CD14-positive monocyte (primary cell): ENCODE data around the gene ASCC3. TPM values are rescaled to one million over a fixed set of nuclear protein-coding genes. Genes with fewer than 3 reads are reported as not detected.
A peak's percentile ranks its signal among the peaks of the same experiment; 100 is the strongest.

ENCODE experiments used
- DNase-seq, 3 donors: peaks; one replicate each; pipeline ENCODE4 v3.0.0-alpha.2; 2011 to 2022
- H2AFZ ChIP-seq: 2 replicates; pipeline ENCODE4 v1.6.0; 2012; ENCODE audit warnings: mild to moderate bottlenecking, low read depth, low read length, inconsistent platforms; ENCODE audit not compliant: insufficient read depth, poor library complexity, severe bottlenecking
- H3K27ac ChIP-seq, 2 donors: 1 replicate in 1 of 2; 2 replicates in 1 of 2; pipeline ENCODE4 v1.5.1; 2012 to 2013; ENCODE audit warnings: low read length in 2 of 2, control low read depth in 1 of 2, inconsistent platforms in 1 of 2, low read depth in 1 of 2, mild to moderate bottlenecking in 1 of 2
- H3K27me3 ChIP-seq, 2 donors: one replicate each; pipeline versions ENCODE4 v1.6.0 to v1.6.1; 2011 to 2013; ENCODE audit warnings: low read length in 2 of 2; ENCODE audit not compliant: control insufficient read depth in 2 of 2, insufficient read depth in 2 of 2
- H3K36me3 ChIP-seq, 2 donors: replicated peaks in 1 of 2; 1 replicate in 1 of 2; 2 replicates in 1 of 2; pipeline versions ENCODE4 v1.5.1 to v1.6.1; 2012 to 2013; ENCODE audit warnings: low read length in 2 of 2, control low read depth in 1 of 2, inconsistent platforms in 1 of 2, mild to moderate bottlenecking in 1 of 2; ENCODE audit not compliant: insufficient read depth in 2 of 2, control insufficient read depth in 1 of 2
- H3K4me1 ChIP-seq, 2 donors: 1 replicate in 1 of 2; 2 replicates in 1 of 2; pipeline versions ENCODE4 v1.5.1 to v1.6.1; 2012 to 2013; ENCODE audit warnings: low read length in 2 of 2, control low read depth in 1 of 2, inconsistent platforms in 1 of 2, mild to moderate bottlenecking in 1 of 2, moderate library complexity in 1 of 2; ENCODE audit not compliant: insufficient read depth in 2 of 2, control insufficient read depth in 1 of 2
- H3K4me2 ChIP-seq: replicated peaks from 2 replicates; pipeline ENCODE3; 2012; ENCODE audit warnings: low read length, moderate library complexity, mild to moderate bottlenecking; ENCODE audit not compliant: poor library complexity, severe bottlenecking; ENCODE audit errors: extremely low read depth
- H3K4me3 ChIP-seq, 3 experiments: fragments of 200-600 bp in 1 of 3; sonication (generic) in 1 of 3; replicated peaks in 1 of 3; 1 replicate in 2 of 3; 2 replicates in 1 of 3; pipeline ENCODE4 v1.5.1; 2011 to 2013; ENCODE audit warnings: low read length in 3 of 3, mild to moderate bottlenecking in 3 of 3, control low read depth in 2 of 3, low read depth in 2 of 3, inconsistent platforms in 1 of 3, moderate library complexity in 1 of 3
- H3K79me2 ChIP-seq: 2 replicates; pipeline ENCODE4 v1.6.0; 2012; ENCODE audit warnings: mild to moderate bottlenecking, control low read depth, inconsistent platforms, low read length, moderate library complexity; ENCODE audit not compliant: insufficient read depth
- H3K9ac ChIP-seq: 2 replicates; pipeline ENCODE4 v1.6.0; 2017; ENCODE audit warnings: low read length, mild to moderate bottlenecking; ENCODE audit not compliant: insufficient read depth, poor library complexity, severe bottlenecking
- H3K9me3 ChIP-seq, 2 donors: replicated peaks in 1 of 2; 1 replicate in 1 of 2; 2 replicates in 1 of 2; pipeline versions ENCODE4 v1.5.1 to v1.6.1; 2012 to 2013; ENCODE audit warnings: low read length in 2 of 2, control low read depth in 1 of 2; ENCODE audit not compliant: control insufficient read depth in 1 of 2, insufficient read depth in 1 of 2
- H4K20me1 ChIP-seq: 2 replicates; pipeline ENCODE4 v1.6.0; 2012; ENCODE audit warnings: mild to moderate bottlenecking, low read length, control low read depth, moderate library complexity; ENCODE audit not compliant: insufficient read depth
- H3K27ac Mint-ChIP-seq, 7 donors: one replicate each; pipeline ENCODE4 v1.8.0; 2020; ENCODE audit warnings: mild to moderate bottlenecking in 7 of 7, mixed read lengths in 7 of 7, moderate library complexity in 6 of 7, inconsistent platforms in 2 of 7
- H3K27me3 Mint-ChIP-seq, 3 donors: one replicate each; pipeline ENCODE4 v1.8.0; 2021 to 2022; ENCODE audit warnings: low read depth in 3 of 3, mild to moderate bottlenecking in 3 of 3, mixed read lengths in 3 of 3, moderate library complexity in 3 of 3, inconsistent platforms in 1 of 3
- H3K36me3 Mint-ChIP-seq, 2 donors: one replicate each; pipeline ENCODE4 v1.8.0; 2020; ENCODE audit warnings: mixed read lengths in 2 of 2, inconsistent platforms in 1 of 2, mild to moderate bottlenecking in 1 of 2
- H3K4me1 Mint-ChIP-seq: one replicate; pipeline ENCODE4 v1.8.0; 2020; ENCODE audit warnings: mild to moderate bottlenecking, mixed read lengths
- H3K4me3 Mint-ChIP-seq, 2 donors: one replicate each; pipeline ENCODE4 v1.8.0; 2020; ENCODE audit warnings: mild to moderate bottlenecking in 2 of 2, mixed read lengths in 2 of 2, moderate library complexity in 1 of 2
- H3K9me3 Mint-ChIP-seq, 7 donors: one replicate each; pipeline ENCODE4 v1.8.0; 2020 to 2022; ENCODE audit warnings: mixed read lengths in 7 of 7, mild to moderate bottlenecking in 6 of 7, moderate library complexity in 6 of 7, inconsistent platforms in 2 of 7
- CTCF ChIP-seq: fragments of 200-600 bp; IDR thresholded peaks from one replicate; pipeline ENCODE4 v1.8.0; 2022; ENCODE audit warnings: antibody characterized with exemption, mild to moderate bottlenecking
- WGBS: methylation state at CpG from one replicate; pipeline ENCODE4 v1.1.5; 2013; ENCODE audit warnings: missing lambda C conversion rate; ENCODE audit not compliant: insufficient coverage; 5-methylcytosine and 5-hydroxymethylcytosine counted together
- intact Hi-C, 2 donors: fragments of 100-400 bp; cut with micrococcal nuclease; formaldehyde crosslinking; loops; one replicate each; pipeline versions ENCODE4 v1.15.0 to v1.15.1; 2023
- polyA plus RNA-seq, 3 donors: library from polyadenylated mRNA; depleted of rRNA in 1 of 3; unstranded in 2 of 3; stranded (reverse) in 1 of 3; fragments of 300-500 nt in 2 of 3; fragments of >200 nt in 1 of 3; fragmentation: Illumina TruSeq in 2 of 3; gene quantifications; 1 replicate in 2 of 3; 2 replicates in 1 of 3; pipeline ENCODE4 v1.2.3, GENCODE V29; 2012 to 2021

The ASCC3 gene
- polyA plus RNA-seq, 3 donors = 6.4 to 12.9 (median 10.6) TPM

GRCh38 chr6:100664274-100665040 lies 216.7 kb downstream of the ASCC3 start:
- no peaks in the 10 kb centered on the region for H3K79me2 ChIP-seq
- H3K9me3 ChIP-seq = no peaks in the 10 kb centered on the region
- H3K36me3 ChIP-seq = peaks cover 0 to 2% of the 10 kb centered on the region in 2 donors
- no peak overlapping the region for H2AFZ ChIP-seq
- no peak overlapping the region for H3K4me3 ChIP-seq
- H4K20me1 ChIP-seq = no peaks in the 10 kb centered on the region
- Mint-ChIP-seq H3K36me3 (peaks cover 7 to 12% of the 10 kb centered on the region in 2 donors), H3K27ac (no peak overlapping the region), H3K27me3 (no peaks in the 10 kb centered on the region), H3K4me3 (no peak overlapping the region), H3K9me3 (no peaks in the 10 kb centered on the region), H3K4me1 (no peaks in the 10 kb centered on the region)
- no peak overlapping the region for H3K4me2 ChIP-seq
- peak; percentile 78 for TF ChIP-seq CTCF
- no peaks in the 10 kb centered on the region for H3K4me1 ChIP-seq
- H3K27ac ChIP-seq = no peak overlapping the region
- H3K27me3 ChIP-seq = no peaks in the 10 kb centered on the region
- H3K9ac ChIP-seq = no peak overlapping the region
- intact Hi-C loops = no loop called here
- DNase-seq = peak in 2 of 3 donors; percentile 5 to 12

- no peaks in the 10 kb centered on the region for H3K4me1 ChIP-seq
- no peak for TF ChIP-seq CTCF
- WGBS = 100% methylated on average over 2 of the region's 5 CpGs
- no peak overlapping the region for H2AFZ ChIP-seq
- Mint-ChIP-seq H3K4me3 (no peak overlapping the region), H3K9me3 (no peaks in the 10 kb centered on the region), H3K27ac (no peak overlapping the region), H3K36me3 (peaks cover 7 to 12% of the 10 kb centered on the region in 2 donors), H3K4me1 (no peaks in the 10 kb centered on the region), H3K27me3 (no peaks in the 10 kb centered on the region)
- no peaks in the 10 kb centered on the region for H3K9me3 ChIP-seq
- no peak overlapping the region for H3K4me2 ChIP-seq
- H3K36me3 ChIP-seq = peaks cover 0 to 2% of the 10 kb centered on the region in 2 donors
- H3K9ac ChIP-seq = no peak overlapping the region
- intact Hi-C loops = no loop called here
- no peaks in the 10 kb centered on the region for H3K27me3 ChIP-seq
- no peak for DNase-seq
- no peaks in the 10 kb centered on the region for H4K20me1 ChIP-seq
- no peaks in the 10 kb centered on the region for H3K79me2 ChIP-seq
- no peak overlapping the region for H3K4me3 ChIP-seq
- H3K27ac ChIP-seq = no peak overlapping the region
Observed at GRCh38 chr6:100663219-100663863, 217.8 kb downstream of the ASCC3 start.
